Mucosa of descending colon (tissue), 3 donors: ENCODE results near the gene CYP2B6. TPM values are rescaled to one million over a fixed set of nuclear protein-coding genes. Genes with fewer than 3 reads are reported as not detected.

Experiments
- ATAC-seq: fragments of 200-7000 bp; cut with Tn5 transposase; one replicate; pipeline ENCODE4 v1.9.1; 2020; ENCODE audit warnings: mild to moderate bottlenecking, moderate library complexity
- DNase-seq, 3 donors: peaks; one replicate each; pipeline ENCODE4 v3.0.0-alpha.2; 2020
- H3K36me3 ChIP-seq: fragments of 200-600 bp; one replicate; pipeline ENCODE4 v1.8.0; 2021; ENCODE audit warnings: low read depth, mild to moderate bottlenecking
- H3K4me1 ChIP-seq: fragments of 200-600 bp; one replicate; pipeline ENCODE4 v1.8.0; 2021; ENCODE audit warnings: low read depth, mild to moderate bottlenecking
- H3K4me3 ChIP-seq: fragments of 200-600 bp; one replicate; pipeline ENCODE4 v1.8.0; 2021; ENCODE audit warnings: mild to moderate bottlenecking
- H3K9me3 ChIP-seq: fragments of 200-600 bp; one replicate; pipeline ENCODE4 v1.8.0; 2021; ENCODE audit warnings: mild to moderate bottlenecking
- intact Hi-C, 2 donors: fragments of 100-400 bp; cut with DNase I in 1 of 2; cut with micrococcal nuclease in 1 of 2; formaldehyde crosslinking; loops; one replicate each; pipeline versions ENCODE4 v1.11.0 to v1.11.1; 2022; cut with DNase I, micrococcal nuclease
- long read RNA-seq, 2 donors: library from polyadenylated mRNA; unstranded; transcript quantifications; one replicate each; pipeline ENCODE4 v2.0.0, GENCODE V29; 2019 to 2021
- total RNA-seq, 3 donors: library from RNA; stranded (reverse); fragmentation: NEBNext Ultra II Directional in 2 of 3; extraction: Animal tissue kit (Norgen Biotek cat#: 25700) in 2 of 3; gene quantifications; one replicate each; pipeline versions ENCODE4 v1.2.1 to v1.2.4, GENCODE V29; 2021 to 2023
- TF ChIP-seq, protein P1 (sequence below): fragments of 200-600 bp; IDR thresholded peaks from one replicate; pipeline ENCODE4 v1.8.0; 2022; ENCODE audit warnings: antibody characterized with exemption, mild to moderate bottlenecking
- donor health status: DM: no; HTN: no; CAD: no; lungs with moderate emphysema.
- donor health status: DM: no; HTN: no; CAD: no.
- donor health status: DM: no; HTN: yes; CAD: no.

CYP2B6 gene
- 10 to 100 TPM in 1 of 3 donors, 1 to 10 TPM in 2; 3.7 to 11.4 (median 6.0) TPM for total RNA-seq
- long read RNA-seq, donor 1, partial matches to known transcripts = 1 of 1 reads
- long read RNA-seq, donor 1, other reads (novel, unspliced or antisense) = 0 of 1 reads
- long read RNA-seq, donor 2 = 0 reads

- TF ChIP-seq, protein P1, sequence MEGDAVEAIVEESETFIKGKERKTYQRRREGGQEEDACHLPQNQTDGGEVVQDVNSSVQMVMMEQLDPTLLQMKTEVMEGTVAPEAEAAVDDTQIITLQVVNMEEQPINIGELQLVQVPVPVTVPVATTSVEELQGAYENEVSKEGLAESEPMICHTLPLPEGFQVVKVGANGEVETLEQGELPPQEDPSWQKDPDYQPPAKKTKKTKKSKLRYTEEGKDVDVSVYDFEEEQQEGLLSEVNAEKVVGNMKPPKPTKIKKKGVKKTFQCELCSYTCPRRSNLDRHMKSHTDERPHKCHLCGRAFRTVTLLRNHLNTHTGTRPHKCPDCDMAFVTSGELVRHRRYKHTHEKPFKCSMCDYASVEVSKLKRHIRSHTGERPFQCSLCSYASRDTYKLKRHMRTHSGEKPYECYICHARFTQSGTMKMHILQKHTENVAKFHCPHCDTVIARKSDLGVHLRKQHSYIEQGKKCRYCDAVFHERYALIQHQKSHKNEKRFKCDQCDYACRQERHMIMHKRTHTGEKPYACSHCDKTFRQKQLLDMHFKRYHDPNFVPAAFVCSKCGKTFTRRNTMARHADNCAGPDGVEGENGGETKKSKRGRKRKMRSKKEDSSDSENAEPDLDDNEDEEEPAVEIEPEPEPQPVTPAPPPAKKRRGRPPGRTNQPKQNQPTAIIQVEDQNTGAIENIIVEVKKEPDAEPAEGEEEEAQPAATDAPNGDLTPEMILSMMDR = no peak
- no peak within 1 kb of the TSS for H3K4me3 ChIP-seq
- ATAC-seq = peak; percentile 93
- peak in 2 of 3 donors; percentile 47 to 49 for DNase-seq
- no peaks in the 10 kb centered on the region for H3K36me3 ChIP-seq
- no peaks in the 10 kb centered on the region for H3K4me1 ChIP-seq
- intact Hi-C loops = no loop called here
- peaks cover 4% of the 10 kb centered on the region for H3K9me3 ChIP-seq
Observed at GRCh38 chr19:40990972-40991381, at the start of gene CYP2B6. CYP2B6 (plus strand) TSS chr19:40991282; CDS start chr19:40991306, 24 bp downstream.

- TF ChIP-seq, protein P1 = no peak
- intact Hi-C loops = no loop called here
- ATAC-seq = no peak
- DNase-seq = no peak
- H3K4me1 ChIP-seq = no peaks in the 10 kb centered on the region
- H3K9me3 ChIP-seq = no peaks in the 10 kb centered on the region
- H3K36me3 ChIP-seq = no peaks in the 10 kb centered on the region
- H3K4me3 ChIP-seq = no peak overlapping the region
Observed at GRCh38 chr19:40941481-40942219, 49.4 kb upstream of the CYP2B6 start.

DNA sequence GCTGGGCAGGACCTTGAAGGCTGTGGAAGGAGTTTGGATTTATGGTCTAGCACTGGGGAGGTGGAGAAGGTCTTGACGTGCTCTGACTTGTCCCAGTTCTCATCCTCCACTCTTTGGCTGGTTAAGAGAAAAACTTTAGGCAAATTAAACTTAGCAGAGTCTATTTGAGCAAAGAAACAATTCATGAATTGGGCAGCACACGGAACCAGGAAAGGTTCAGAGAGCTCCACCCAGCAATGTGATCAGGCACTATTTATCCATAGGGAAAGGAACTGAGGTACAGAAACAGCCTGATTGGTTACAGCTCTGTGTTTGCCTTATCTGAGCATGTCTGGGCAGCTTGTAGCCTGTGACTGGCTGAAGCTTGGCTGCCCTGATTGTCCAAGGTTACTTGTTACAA is 45.4 kb upstream of the CYP2B6 start:
- TF ChIP-seq, protein P1 = no peak
- Histone ChIP-seq H3K4me3 (no peak overlapping the region), H3K9me3 (no peaks in the 10 kb centered on the region), H3K4me1 (no peaks in the 10 kb centered on the region), H3K36me3 (no peaks in the 10 kb centered on the region)
- intact Hi-C loops = no loop called here
- DNase-seq (no peak), ATAC-seq (no peak)

DNA sequence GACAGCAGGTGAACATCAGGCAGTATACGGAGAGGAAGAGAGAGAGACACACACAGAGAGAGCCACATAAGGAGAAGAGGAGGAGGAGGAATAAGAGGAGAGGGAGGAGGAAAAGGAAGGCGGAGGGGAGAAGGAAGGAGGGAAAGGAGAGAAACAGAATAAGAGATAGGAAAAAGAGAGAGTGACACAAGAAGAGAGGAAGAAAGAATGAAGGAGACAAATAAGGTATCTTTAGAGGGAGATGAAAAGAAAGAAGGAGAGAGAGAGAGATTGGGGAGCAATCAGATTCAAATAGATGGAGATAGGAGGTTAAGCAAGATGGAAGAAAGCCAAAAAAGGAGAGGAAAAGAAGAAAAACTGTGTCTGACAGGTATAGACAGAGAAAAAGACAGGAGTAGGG is 44.0 kb upstream of the CYP2B6 start:
- TF ChIP-seq, protein P1 = no peak
- intact Hi-C loops = no loop called here
- ATAC-seq (no peak), DNase-seq (no peak)
- Histone ChIP-seq H3K4me3 (no peak overlapping the region), H3K36me3 (no peaks in the 10 kb centered on the region), H3K9me3 (peaks cover 1% of the 10 kb centered on the region), H3K4me1 (no peaks in the 10 kb centered on the region)

DNA sequence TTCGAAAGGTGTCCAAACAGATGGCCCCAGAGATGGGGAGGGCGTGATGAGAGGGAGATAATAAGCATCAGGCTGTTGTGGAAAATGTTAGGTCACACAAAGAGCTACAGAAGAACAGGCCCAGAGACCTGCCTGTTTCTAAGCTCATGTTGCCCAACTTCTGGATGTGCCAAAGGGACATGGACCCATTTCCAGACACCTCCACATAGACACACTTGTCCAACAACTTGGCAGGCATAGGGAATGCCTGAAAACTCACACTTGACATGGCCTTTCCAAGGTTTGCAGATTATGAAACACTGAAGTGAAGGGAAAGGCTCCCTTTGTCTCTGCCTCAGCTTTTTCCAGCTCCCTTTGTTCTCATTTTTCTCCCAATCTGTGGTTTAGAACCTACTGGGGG is 43.5 kb upstream of the CYP2B6 start:
- no peak for ATAC-seq
- Histone ChIP-seq H3K4me1 (no peaks in the 10 kb centered on the region), H3K9me3 (peaks cover 4% of the 10 kb centered on the region), H3K36me3 (no peaks in the 10 kb centered on the region), H3K4me3 (no peak overlapping the region)
- no peak for DNase-seq
- intact Hi-C loops = no loop called here
- TF ChIP-seq, protein P1 = no peak
